H1 (cell line): ENCODE data around the gene IKZF3. TPM values are rescaled to one million over a fixed set of nuclear protein-coding genes. Genes with fewer than 3 reads are reported as not detected.

Experiments
- GTF2F1 ChIP-seq: IDR thresholded peaks from 2 replicates; pipeline ENCODE4 v1.6.1; 2012; ENCODE audit warnings: low read depth, low read length, improper control_type of control experiment, borderline replicate concordance
- HDAC2 ChIP-seq, 2 experiments: fragments of 300-600 bp in 1 of 2; sonication (generic) in 1 of 2; IDR thresholded peaks; 2 replicates each; pipeline ENCODE4 v1.6.1; 2011 to 2012; ENCODE audit warnings: low read depth in 2 of 2, low read length in 2 of 2, mild to moderate bottlenecking in 2 of 2, moderate library complexity in 2 of 2, borderline replicate concordance in 1 of 2, inconsistent platforms in 1 of 2
- KDM4A ChIP-seq: IDR thresholded peaks from one replicate; pipeline ENCODE4 v1.7.1; 2012; ENCODE audit warnings: low read depth, mild to moderate bottlenecking, moderate library complexity, low read length, inconsistent platforms; ENCODE audit not compliant: severe bottlenecking
- MAX ChIP-seq: IDR thresholded peaks from 2 replicates; pipeline ENCODE4 v1.6.1; 2012; ENCODE audit warnings: inconsistent platforms
- NRF1 ChIP-seq: IDR thresholded peaks from 2 replicates; pipeline ENCODE4 v1.6.1; 2011; ENCODE audit warnings: mild to moderate bottlenecking, low read depth, low read length, improper control_type of control experiment
- PHF8 ChIP-seq: fragments of 200-600 bp; sonication (generic); conservative IDR thresholded peaks from 2 replicates; pipeline ENCODE4 v1.7.1; 2012; ENCODE audit warnings: low read depth, mild to moderate bottlenecking, inconsistent platforms, low read length, moderate library complexity
- SIRT6 ChIP-seq: IDR thresholded peaks from one replicate; pipeline ENCODE4 v1.7.1; 2012; ENCODE audit warnings: low read length, inconsistent platforms
- YY1 ChIP-seq: IDR thresholded peaks from 2 replicates; pipeline ENCODE4 v1.6.1; 2011; ENCODE audit warnings: low read depth, mild to moderate bottlenecking, low read length
- polyA plus RNA-seq, 7 experiments: library from polyadenylated mRNA; depleted of rRNA in 3 of 7; stranded (reverse) in 5 of 7; unstranded in 2 of 7; fragments of >200 nt in 5 of 7; fragments of 200-250 nt in 2 of 7; gene quantifications; 1 replicate in 5 of 7; 2 replicates in 1 of 7; 4 replicates in 1 of 7; pipeline versions ENCODE4 v1.2.1 to v1.2.3, GENCODE V29; 2011 to 2013; ENCODE audit warnings: missing spikeins in 2 of 7, mixed read lengths in 2 of 7
- total RNA-seq: library from RNA; stranded (reverse); fragmentation: NEBNext Ultra II Directional; extraction: Animal tissue kit (Norgen Biotek cat#: 25700); gene quantifications from 2 replicates; pipeline ENCODE4 v1.2.1, GENCODE V29; 2021
- TF ChIP-seq, protein P1 (sequence below): IDR thresholded peaks from 2 replicates; pipeline ENCODE4 v1.6.1; 2012; ENCODE audit warnings: low read length, inconsistent platforms

The IKZF3 gene
- total and polyA plus RNA-seq, 2 of the 8 experiments (the other 6 are each of a cell fraction or from before 2014, with no cell fraction given): 0.23 to 0.56 TPM

- no peak for TF ChIP-seq GTF2F1
- TF ChIP-seq MAX: no peak
- TF ChIP-seq PHF8: no peak
- TF ChIP-seq YY1: no peak
- TF ChIP-seq, protein P1, sequence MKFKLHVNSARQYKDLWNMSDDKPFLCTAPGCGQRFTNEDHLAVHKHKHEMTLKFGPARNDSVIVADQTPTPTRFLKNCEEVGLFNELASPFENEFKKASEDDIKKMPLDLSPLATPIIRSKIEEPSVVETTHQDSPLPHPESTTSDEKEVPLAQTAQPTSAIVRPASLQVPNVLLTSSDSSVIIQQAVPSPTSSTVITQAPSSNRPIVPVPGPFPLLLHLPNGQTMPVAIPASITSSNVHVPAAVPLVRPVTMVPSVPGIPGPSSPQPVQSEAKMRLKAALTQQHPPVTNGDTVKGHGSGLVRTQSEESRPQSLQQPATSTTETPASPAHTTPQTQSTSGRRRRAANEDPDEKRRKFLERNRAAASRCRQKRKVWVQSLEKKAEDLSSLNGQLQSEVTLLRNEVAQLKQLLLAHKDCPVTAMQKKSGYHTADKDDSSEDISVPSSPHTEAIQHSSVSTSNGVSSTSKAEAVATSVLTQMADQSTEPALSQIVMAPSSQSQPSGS: no peak
- TF ChIP-seq SIRT6: no peak
- no peak for TF ChIP-seq KDM4A
- TF ChIP-seq NRF1: no peak
- TF ChIP-seq HDAC2 (IDR thresholded peaks at IDR 0.05; ENCODE audit: borderline replicate concordance in 1 of 2, low read depth in 2 of 2, low read length in 2 of 2): no peak
Measured at GRCh38 chr17:39744075-39744835, 119.9 kb downstream of the IKZF3 start (continued).
